Measurements from ENCODE around the gene IFT122.

Gene IFT122

GRCh38 chr3:129416415-129416814 lies 23.6 kb upstream of the IFT122 start:
- H3K4me3 ChIP-seq (ENCODE audit: extremely low read depth, insufficient read depth, low read length, poor library complexity, severe bottlenecking) = no peak overlapping the region
- H3K4me1 ChIP-seq (ENCODE audit: control insufficient read depth, insufficient read depth, low read length, poor library complexity, severe bottlenecking) = peaks cover 22% of the 10 kb centered on the region
- WGBS, 2 experiments (ENCODE audit: insufficient coverage in 2 of 2) = no CpG with 5 or more reads among the region's 4 CpGs
- H3K9me3 ChIP-seq (ENCODE audit: control insufficient read depth, low read length) = peaks cover 7% of the 10 kb centered on the region
- no peak overlapping the region for H3K27ac ChIP-seq (ENCODE audit: low read depth, low read length, severe bottlenecking)
- H3K36me3 ChIP-seq (ENCODE audit: control insufficient read depth, insufficient read depth, low read length) = no peaks in the 10 kb centered on the region

- H3K36me3 ChIP-seq (ENCODE audit: control insufficient read depth, insufficient read depth, low read length) = no peaks in the 10 kb centered on the region
- H3K9me3 ChIP-seq (ENCODE audit: control insufficient read depth, low read length) = peaks cover 8% of the 10 kb centered on the region
- peaks cover 21% of the 10 kb centered on the region for H3K4me1 ChIP-seq (ENCODE audit: control insufficient read depth, insufficient read depth, low read length, poor library complexity, severe bottlenecking)
- WGBS, 2 experiments (ENCODE audit: insufficient coverage in 2 of 2) = 100% methylated on average over 1 of the region's 1 CpG; no CpG with 5 or more reads in 1 of the 2 experiments
- no peak overlapping the region for H3K4me3 ChIP-seq (ENCODE audit: extremely low read depth, insufficient read depth, low read length, poor library complexity, severe bottlenecking)
- no peak overlapping the region for H3K27ac ChIP-seq (ENCODE audit: low read depth, low read length, severe bottlenecking)
Measured at GRCh38 chr3:129417326-129417725, 22.7 kb upstream of the IFT122 start.

GRCh38 chr3:129418041-129418973 lies 21.7 kb upstream of the IFT122 start:
- Histone ChIP-seq H3K4me3 (ENCODE audit: extremely low read depth, insufficient read depth, low read length, poor library complexity, severe bottlenecking) (no peak overlapping the region), H3K9me3 (ENCODE audit: control insufficient read depth, low read length) (peaks cover 8% of the 10 kb centered on the region), H3K27ac (ENCODE audit: low read depth, low read length, severe bottlenecking) (no peak overlapping the region), H3K36me3 (ENCODE audit: control insufficient read depth, insufficient read depth, low read length) (no peaks in the 10 kb centered on the region), H3K4me1 (ENCODE audit: control insufficient read depth, insufficient read depth, low read length, poor library complexity, severe bottlenecking) (peaks cover 21% of the 10 kb centered on the region)
- 91 to 94% methylated on average over 11 to 12 of the region's 14 CpGs for WGBS, 2 experiments (ENCODE audit: insufficient coverage in 2 of 2)

- H3K4me1 ChIP-seq (ENCODE audit: control insufficient read depth, insufficient read depth, low read length, poor library complexity, severe bottlenecking) = peaks cover 19% of the 10 kb centered on the region
Measured at GRCh38 chr3:129419476-129419875, 20.5 kb upstream of the IFT122 start.

GRCh38 chr3:129421236-129421883 lies 18.7 kb upstream of the IFT122 start:
- Histone ChIP-seq H3K36me3 (ENCODE audit: control insufficient read depth, insufficient read depth, low read length) (no peaks in the 10 kb centered on the region), H3K27ac (ENCODE audit: low read depth, low read length, severe bottlenecking) (no peak overlapping the region), H3K4me3 (ENCODE audit: extremely low read depth, insufficient read depth, low read length, poor library complexity, severe bottlenecking) (no peak overlapping the region), H3K4me1 (ENCODE audit: control insufficient read depth, insufficient read depth, low read length, poor library complexity, severe bottlenecking) (peaks cover 18% of the 10 kb centered on the region), H3K9me3 (ENCODE audit: control insufficient read depth, low read length) (peaks cover 8% of the 10 kb centered on the region)
- WGBS, 2 experiments (ENCODE audit: insufficient coverage in 2 of 2) = 94 to 95% methylated on average over 11 to 12 of the region's 12 CpGs

More at GRCh38 chr3:129419476-129419875, 20.5 kb upstream of the IFT122 start:
- 89 to 93% methylated on average over 3 of the region's 4 CpGs for WGBS, 2 experiments (ENCODE audit: insufficient coverage in 2 of 2)
- Histone ChIP-seq H3K27ac (ENCODE audit: low read depth, low read length, severe bottlenecking) (no peak overlapping the region), H3K36me3 (ENCODE audit: control insufficient read depth, insufficient read depth, low read length) (no peaks in the 10 kb centered on the region), H3K9me3 (ENCODE audit: control insufficient read depth, low read length) (peaks cover 8% of the 10 kb centered on the region), H3K4me3 (ENCODE audit: extremely low read depth, insufficient read depth, low read length, poor library complexity, severe bottlenecking) (no peak overlapping the region)

GRCh38 chr3:129421988-129422745 lies 17.9 kb upstream of the IFT122 start:
- 75 to 82% methylated on average over 4 to 5 of the region's 6 CpGs for WGBS, 2 experiments (ENCODE audit: insufficient coverage in 2 of 2)
- Histone ChIP-seq H3K4me3 (ENCODE audit: extremely low read depth, insufficient read depth, low read length, poor library complexity, severe bottlenecking) (no peak overlapping the region), H3K27ac (ENCODE audit: low read depth, low read length, severe bottlenecking) (no peak overlapping the region), H3K9me3 (ENCODE audit: control insufficient read depth, low read length) (peaks cover 8% of the 10 kb centered on the region), H3K36me3 (ENCODE audit: control insufficient read depth, insufficient read depth, low read length) (no peaks in the 10 kb centered on the region), H3K4me1 (ENCODE audit: control insufficient read depth, insufficient read depth, low read length, poor library complexity, severe bottlenecking) (peaks cover 18% of the 10 kb centered on the region)

- Histone ChIP-seq H3K27ac (ENCODE audit: low read depth, low read length, severe bottlenecking) (no peak overlapping the region), H3K9me3 (ENCODE audit: control insufficient read depth, low read length) (peaks cover 8% of the 10 kb centered on the region), H3K4me1 (ENCODE audit: control insufficient read depth, insufficient read depth, low read length, poor library complexity, severe bottlenecking) (peaks cover 19% of the 10 kb centered on the region), H3K4me3 (ENCODE audit: extremely low read depth, insufficient read depth, low read length, poor library complexity, severe bottlenecking) (no peak overlapping the region), H3K36me3 (ENCODE audit: control insufficient read depth, insufficient read depth, low read length) (no peaks in the 10 kb centered on the region)
- WGBS, 2 experiments (ENCODE audit: insufficient coverage in 2 of 2) = 67 to 88% methylated on average over 1 of the region's 1 CpG
Measured at GRCh38 chr3:129422897-129423296, 17.1 kb upstream of the IFT122 start.

GRCh38 chr3:129424185-129424841 lies 15.7 kb upstream of the IFT122 start:
- WGBS, 2 experiments (ENCODE audit: insufficient coverage in 2 of 2) = 88 to 100% methylated on average over 2 of the region's 4 CpGs
- no peak overlapping the region for H3K27ac ChIP-seq (ENCODE audit: low read depth, low read length, severe bottlenecking)
- peaks cover 3% of the 10 kb centered on the region for H3K36me3 ChIP-seq (ENCODE audit: control insufficient read depth, insufficient read depth, low read length)

GRCh38 chr3:129425213-129425612 lies 14.8 kb upstream of the IFT122 start:
- H3K4me1 ChIP-seq (ENCODE audit: control insufficient read depth, insufficient read depth, low read length, poor library complexity, severe bottlenecking) = peaks cover 21% of the 10 kb centered on the region
- peaks cover 8% of the 10 kb centered on the region for H3K9me3 ChIP-seq (ENCODE audit: control insufficient read depth, low read length)
- no peak overlapping the region for H3K27ac ChIP-seq (ENCODE audit: low read depth, low read length, severe bottlenecking)
- H3K36me3 ChIP-seq (ENCODE audit: control insufficient read depth, insufficient read depth, low read length) = peaks cover 12% of the 10 kb centered on the region
- H3K4me3 ChIP-seq (ENCODE audit: extremely low read depth, insufficient read depth, low read length, poor library complexity, severe bottlenecking) = no peak overlapping the region
- WGBS, 2 experiments (ENCODE audit: insufficient coverage in 2 of 2) = 64 to 77% methylated on average over 3 of the region's 3 CpGs

More at GRCh38 chr3:129424185-129424841, 15.7 kb upstream of the IFT122 start:
- Histone ChIP-seq H3K4me1 (ENCODE audit: control insufficient read depth, insufficient read depth, low read length, poor library complexity, severe bottlenecking) (peaks cover 21% of the 10 kb centered on the region), H3K9me3 (ENCODE audit: control insufficient read depth, low read length) (peaks cover 8% of the 10 kb centered on the region), H3K4me3 (ENCODE audit: extremely low read depth, insufficient read depth, low read length, poor library complexity, severe bottlenecking) (no peak overlapping the region)

GRCh38 chr3:129425619-129426018 lies 14.4 kb upstream of the IFT122 start:
- WGBS, 2 experiments (ENCODE audit: insufficient coverage in 2 of 2) = 89% methylated on average over 2 of the region's 2 CpGs
- Histone ChIP-seq H3K4me1 (ENCODE audit: control insufficient read depth, insufficient read depth, low read length, poor library complexity, severe bottlenecking) (peaks cover 21% of the 10 kb centered on the region), H3K9me3 (ENCODE audit: control insufficient read depth, low read length) (peaks cover 8% of the 10 kb centered on the region), H3K36me3 (ENCODE audit: control insufficient read depth, insufficient read depth, low read length) (peaks cover 16% of the 10 kb centered on the region), H3K27ac (ENCODE audit: low read depth, low read length, severe bottlenecking) (no peak overlapping the region), H3K4me3 (ENCODE audit: extremely low read depth, insufficient read depth, low read length, poor library complexity, severe bottlenecking) (no peak overlapping the region)

All from mesodermal cell (in vitro differentiated cells).